ENCODE measurements around the gene UBASH3B.
A peak's percentile ranks its signal among the peaks of the same experiment; 100 is the strongest.
"Not testable (repeated sequence)": the region's sequence is repeated elsewhere in the genome, so short reads cannot be mapped to it uniquely, and the experiment has no call there.

Gene UBASH3B

DNA sequence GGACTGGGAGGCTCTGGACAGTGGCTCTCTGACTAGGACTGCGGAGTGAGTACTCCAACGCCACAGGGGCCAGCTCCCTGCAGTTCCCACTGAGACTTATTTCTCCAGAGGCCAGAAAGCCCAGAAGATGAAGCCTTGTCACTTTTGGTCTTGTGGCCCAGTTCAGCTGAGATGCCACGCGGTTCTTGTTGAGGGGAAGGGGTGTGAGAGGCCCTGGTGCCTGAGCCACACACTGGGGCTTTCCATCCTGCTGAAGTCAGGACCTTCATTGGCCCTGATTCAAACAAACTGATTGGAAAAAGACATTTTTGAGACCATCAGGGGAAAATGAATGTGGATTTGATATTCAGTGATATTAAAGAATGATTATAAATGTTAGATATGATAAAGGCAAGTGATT lies 73.6 kb downstream of the UBASH3B start:
- no peak for DNase-seq (ENCODE audit: low read depth in 2 of 2)

DNA sequence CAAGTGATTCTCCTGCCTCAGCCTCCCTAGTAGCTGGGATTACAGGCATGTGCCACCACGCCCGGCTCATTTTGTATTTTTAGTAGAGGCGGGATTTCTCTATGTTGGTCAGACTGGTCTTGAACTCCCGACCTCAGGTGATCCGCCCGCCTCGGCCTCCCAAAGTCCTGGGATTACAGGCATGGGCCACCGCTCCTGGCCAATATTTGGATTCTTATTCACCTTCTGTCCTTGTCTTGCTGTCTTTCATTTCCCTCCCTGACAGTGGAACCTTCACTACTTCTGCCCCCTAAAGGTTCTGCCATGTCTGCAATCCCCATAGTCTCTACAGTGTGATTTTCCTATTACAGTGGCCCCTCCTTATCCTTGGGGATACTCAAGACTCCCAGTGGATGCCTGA lies 75.2 kb downstream of the UBASH3B start:
- DNase-seq (ENCODE audit: low read depth in 2 of 2), result not testable (repeated sequence)

DNA sequence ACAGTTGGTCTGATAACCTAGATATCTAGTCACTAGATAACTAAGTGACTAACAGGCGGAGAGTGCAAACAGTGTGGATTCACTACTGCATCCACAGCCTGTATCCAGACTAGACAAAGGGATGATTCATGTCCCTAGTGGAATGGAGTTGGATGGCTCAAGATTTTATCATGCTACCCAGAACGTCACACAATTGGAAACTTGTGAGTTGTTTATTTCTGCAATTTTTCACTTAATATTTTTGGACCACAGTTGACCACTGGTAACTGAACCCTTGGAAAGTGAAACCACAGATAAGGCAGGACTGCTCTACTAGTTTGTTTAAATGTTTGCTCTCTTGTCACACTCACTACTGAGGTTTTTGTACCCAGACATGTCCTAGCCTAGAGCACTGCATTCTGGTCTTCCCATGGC lies 76.0 kb downstream of the UBASH3B start:
- DNase-seq (ENCODE audit: low read depth in 2 of 2), result no peak

DNA sequence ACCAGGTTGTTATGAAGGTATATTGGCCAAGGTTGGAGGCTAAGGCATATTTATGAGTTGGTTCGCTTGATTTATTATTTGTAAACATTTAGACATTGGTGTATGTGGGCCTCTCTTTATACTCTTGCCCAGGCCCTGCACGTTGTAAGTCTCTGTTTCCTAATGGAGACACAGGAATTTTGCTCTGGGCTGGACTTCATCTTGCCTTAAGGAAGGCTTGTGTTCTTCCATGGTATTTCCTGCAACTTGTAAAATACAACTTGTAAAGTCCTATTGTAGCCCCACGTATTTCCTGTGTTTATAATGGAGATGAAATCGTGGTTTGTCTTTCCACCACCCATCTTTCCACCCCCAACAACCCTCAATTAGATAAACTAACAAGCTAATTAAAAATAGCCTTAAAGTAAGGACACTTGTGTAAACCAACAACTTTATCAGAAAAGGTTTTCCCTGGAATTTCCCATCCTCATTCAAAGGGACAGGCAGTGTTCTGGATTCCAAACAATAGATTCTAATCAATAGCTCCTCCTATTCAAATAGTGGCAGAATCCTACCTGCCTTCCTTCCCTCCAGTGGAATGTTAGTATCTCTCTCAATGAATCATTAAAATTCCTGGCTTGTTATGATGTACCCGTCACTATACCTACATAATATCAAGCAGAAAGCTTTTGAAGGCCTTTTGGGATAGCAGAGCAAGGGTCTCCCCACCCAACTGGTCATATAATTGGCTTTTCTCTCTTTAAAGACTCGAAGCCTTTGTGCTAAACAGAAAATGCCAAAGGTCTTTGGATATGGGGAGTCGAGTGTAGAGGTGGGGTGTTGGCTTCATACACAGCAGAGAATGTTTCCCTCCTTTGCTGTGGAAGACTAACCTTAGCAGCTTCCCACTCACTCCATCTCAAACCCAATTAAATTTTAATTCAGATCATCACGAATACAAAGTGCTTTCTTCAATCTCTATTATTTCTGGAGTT lies 77.1 kb downstream of the UBASH3B start:
- no peak for DNase-seq (ENCODE audit: low read depth in 2 of 2)

DNA sequence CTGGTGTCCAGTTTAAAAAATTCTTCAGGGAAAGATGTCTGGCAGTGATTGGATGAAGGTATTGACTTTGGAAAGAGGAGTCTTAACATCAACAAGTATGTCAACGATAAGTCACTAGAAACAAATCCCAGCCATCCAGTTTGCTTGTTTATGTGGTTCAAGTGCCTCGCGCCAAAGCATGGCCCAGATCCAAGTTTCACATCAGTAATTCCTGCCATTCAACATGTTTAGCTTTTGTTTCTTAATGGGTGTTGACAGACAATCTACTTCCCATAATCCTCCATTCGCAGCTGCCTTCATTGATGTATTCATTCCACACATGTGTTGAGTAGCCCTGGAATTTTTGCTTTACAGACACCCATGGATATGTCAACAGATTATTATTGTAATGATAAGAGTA lies 77.8 kb downstream of the UBASH3B start:
- DNase-seq (ENCODE audit: low read depth in 2 of 2), result no peak

DNA sequence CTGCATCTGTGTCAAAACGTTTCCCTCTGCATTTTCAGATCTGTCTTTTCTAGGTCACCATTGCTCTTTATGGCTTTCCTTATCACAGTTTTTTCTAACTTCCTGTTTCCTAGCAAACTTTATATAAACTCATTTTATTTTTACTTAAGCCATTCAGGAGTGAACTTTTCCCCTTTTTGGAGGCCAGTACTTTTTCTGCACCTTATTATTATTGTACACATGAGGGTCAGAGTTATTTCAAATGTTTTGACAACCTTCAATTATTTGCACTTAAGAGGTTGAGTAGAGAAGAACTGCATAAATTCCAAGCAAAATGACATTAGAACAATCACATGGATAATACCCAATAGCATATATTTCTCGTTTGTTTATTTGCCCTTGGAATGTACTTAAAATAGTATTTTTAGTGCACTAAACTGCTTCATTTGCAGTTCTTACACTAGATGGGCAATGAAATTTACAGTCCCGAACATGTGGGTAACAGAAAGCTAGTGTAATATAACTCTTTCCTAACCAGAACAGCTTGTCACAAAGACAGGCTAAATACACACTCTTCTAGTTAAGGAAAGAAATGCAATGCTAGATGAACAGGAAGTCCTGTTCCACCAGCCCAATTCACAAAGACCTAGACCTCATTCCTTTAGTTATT lies 79.5 kb downstream of the UBASH3B start:
- no peak for DNase-seq (ENCODE audit: low read depth in 2 of 2)

DNA sequence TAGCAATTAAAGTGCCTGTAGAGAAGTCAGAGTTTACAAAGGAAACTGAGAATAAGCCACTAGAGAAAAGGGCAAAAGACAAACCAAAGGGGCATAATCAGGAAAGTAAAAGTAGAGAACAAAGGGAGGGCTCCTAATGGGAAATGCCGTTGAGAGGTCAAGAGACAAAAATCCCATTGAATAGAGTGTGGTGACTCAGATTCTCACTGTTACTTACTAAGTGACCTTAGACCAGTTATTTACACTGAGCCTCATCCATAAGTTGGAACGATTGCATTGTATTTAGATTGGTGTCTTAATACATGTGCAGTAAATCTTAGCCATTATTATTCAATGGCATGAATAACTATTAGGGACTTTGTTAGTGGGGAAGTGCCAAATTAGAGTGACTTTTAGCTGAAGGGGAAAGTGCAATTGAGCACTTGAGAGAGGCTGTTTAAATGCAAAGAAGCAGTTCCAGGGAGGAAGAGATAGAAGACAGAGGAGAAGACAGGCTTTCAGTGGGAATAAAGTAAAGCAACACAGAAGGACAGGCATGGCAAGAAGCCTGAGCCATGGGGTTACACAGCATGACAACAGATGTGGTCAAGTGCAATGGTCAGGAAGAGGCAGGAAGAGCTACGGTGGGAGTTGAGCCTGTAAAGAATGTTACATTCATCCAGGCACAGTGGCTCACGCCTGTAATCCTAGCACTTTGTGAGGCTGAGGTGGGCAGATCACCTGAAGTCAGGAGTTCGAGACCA lies 82.6 kb downstream of the UBASH3B start:
- no peak for DNase-seq (ENCODE audit: low read depth in 2 of 2)

DNA sequence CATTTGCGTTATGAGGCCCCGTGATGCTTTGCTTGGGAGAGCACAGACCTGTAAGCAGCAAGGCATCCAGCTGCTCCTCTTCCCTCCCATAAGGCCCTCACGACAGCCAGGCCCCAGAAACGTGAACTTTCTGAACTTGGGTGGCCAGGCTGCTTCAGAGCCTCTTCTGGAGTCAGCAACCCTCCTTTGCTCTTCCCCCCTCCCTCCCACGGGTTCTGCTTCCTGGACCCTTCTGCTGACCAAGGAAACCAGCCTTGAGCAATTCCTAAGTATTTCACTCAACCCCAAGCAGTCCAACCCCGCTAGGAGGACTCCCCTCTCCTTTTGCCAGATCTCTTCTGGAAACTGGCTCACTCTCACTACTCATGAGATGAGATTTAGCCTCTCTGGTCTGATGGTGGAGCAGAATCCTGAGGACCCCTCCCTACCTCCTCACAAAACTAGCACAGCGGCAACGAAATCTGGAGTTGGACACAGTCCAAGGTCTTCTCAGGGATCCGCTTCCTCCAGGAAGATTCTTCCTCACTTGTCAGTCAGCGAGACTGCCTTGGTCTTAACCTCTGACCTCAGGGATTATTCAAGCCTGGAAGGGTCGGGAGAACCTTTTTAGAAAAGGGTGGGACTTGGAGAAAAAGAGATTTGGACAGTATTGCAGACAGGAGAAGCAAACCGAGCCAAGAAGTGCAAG lies 86.2 kb downstream of the UBASH3B start:
- no peak for DNase-seq (ENCODE audit: low read depth in 2 of 2)

DNA sequence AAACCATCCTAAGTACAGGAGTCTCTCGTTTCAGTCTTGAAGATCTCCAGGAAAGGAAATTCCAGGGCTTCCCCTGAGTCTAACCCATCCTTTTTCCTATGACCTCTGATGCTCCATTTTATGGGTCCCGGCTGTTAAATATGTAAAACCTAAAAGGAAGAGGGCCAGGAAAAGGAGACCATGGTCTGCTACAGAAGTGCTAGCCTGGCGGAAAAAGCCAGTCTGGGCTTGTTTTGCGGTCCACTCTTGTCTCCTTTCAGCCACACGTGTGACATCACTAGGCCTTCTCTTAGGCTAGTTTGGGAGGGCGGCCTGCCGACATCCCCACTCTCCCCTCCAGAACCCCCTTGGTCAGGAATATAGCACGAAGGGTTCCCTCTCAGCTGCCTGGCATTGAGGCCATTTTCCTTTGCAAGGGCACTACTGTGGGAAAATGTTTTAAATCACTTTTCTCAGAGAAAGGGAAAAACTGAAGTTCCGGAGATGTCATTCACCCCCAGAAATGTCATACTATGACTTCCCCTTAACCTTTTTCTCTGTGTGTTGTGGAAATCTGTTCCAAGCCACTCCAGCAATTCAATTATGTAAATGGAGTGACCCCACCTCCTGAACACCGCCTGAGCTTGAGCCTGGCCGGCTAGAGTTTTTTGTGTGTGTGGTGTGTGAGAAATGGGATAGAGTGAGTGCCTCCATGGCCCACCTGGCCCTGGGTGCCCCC lies 86.9 kb downstream of the UBASH3B start:
- DNase-seq (ENCODE audit: low read depth in 2 of 2), result no peak

DNA sequence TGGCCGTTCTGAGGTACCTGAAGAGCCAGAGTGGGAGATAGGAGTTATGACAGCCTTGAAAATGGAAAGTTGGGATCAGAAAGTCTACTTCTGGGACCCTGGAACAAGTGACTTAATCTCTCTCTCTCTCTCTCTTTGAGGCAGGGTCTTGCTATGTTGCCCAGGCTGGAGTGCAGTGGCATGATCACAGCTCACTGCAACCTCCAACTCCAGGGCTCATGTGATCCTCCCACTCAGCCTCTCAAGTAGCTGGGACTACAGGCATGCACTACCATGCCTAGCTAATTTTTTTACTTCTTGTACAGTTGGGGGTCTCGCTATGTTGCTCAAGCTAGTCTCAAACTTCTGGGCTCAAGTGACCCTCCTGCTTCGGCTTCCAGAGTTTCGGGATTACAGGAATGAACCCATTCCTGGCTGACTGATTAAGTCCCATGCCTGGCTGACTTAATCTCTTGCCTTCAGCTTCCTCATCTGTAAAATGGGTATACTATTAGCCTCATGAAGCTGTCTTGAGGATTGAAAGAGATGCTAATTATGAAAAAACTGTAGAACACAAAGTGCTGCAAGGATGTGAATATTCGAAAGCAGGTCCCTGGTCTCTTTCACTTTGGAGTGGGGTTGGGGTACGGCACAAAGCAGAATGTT lies 87.7 kb downstream of the UBASH3B start:
- no peak for DNase-seq (ENCODE audit: low read depth in 2 of 2)

DNA sequence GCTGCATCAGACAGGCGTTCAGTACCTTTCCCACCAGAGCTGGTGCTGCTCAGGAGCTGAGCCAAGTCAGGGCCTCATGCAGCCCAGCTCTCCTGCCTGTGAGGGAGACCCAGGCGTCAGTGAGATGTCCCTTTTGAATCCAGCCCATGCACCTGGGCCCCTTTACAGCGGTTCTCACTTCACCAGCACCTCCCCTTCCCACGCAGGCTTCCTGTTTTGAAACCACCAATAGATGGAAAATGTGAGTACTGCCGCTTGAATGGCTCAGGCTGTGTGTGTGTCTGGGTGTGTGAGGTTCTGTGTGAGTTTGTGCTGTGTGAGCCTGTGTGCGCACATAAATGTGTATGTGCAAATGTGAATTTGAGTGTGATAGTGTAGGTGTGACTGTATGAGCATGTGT lies 88.4 kb downstream of the UBASH3B start:
- peak; percentile 74 to 76 for DNase-seq (ENCODE audit: low read depth in 2 of 2)

DNA sequence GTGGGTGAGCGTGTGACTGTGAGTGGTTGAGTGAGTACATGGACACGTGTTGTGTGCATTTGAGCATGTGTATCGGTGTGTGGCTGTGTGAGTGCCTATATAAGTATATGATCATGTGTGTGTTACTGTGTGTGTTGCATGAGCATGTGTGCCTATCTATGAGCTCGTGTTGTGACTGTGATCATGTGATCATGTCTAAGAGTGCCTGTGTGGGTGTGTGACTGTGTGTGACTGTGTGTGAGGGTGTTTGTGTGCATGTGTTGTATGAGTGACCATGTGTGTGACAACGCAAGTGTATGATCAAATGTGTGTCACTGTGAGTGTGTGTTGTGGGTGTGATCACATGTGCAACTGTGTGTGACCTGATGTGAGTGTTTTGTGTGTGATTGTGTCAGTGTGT lies 88.8 kb downstream of the UBASH3B start:
- no peak for DNase-seq (ENCODE audit: low read depth in 2 of 2)

DNA sequence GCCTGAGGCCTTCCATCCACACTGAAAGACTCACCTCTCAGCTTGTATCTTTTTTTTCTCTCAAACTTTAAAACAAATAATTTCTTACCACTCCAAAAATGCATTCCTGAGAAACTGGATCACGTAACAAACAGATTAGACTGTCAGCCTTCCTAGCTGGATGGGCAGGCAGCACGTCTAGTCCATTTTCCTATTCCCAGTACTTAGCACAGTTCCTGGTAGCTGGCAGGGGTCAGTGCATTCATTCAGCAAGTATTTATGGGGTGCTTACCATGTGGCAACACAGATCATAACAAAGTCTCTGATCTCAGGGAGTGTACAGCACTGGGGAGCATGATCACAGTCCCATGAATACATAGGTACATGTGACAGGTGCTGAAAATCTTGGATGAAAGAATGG lies 89.6 kb downstream of the UBASH3B start:
- DNase-seq (ENCODE audit: low read depth in 2 of 2), result no peak

DNA sequence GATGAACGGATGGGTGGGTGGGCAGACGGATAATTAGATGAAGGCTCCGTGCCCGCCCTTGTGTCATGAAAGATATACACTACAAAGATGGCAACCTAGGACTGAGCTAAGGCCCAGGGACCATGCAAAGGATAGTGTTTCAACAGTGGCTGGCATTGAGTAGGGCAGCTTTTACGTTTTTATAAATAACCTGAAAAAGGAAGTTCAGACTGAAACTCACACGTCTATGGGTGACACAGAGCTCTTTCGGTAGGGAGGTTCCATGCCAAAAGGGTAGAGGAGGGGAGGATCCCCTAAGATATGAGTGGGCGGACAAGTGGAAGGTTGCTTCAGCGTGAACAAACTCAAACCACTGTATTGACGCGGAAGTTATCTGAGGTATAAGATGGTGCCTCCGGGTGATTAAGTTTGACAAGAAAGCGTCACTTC lies 90.5 kb downstream of the UBASH3B start:
- DNase-seq (ENCODE audit: low read depth in 2 of 2), result peak in 1 of 2 donors; percentile 55

DNA sequence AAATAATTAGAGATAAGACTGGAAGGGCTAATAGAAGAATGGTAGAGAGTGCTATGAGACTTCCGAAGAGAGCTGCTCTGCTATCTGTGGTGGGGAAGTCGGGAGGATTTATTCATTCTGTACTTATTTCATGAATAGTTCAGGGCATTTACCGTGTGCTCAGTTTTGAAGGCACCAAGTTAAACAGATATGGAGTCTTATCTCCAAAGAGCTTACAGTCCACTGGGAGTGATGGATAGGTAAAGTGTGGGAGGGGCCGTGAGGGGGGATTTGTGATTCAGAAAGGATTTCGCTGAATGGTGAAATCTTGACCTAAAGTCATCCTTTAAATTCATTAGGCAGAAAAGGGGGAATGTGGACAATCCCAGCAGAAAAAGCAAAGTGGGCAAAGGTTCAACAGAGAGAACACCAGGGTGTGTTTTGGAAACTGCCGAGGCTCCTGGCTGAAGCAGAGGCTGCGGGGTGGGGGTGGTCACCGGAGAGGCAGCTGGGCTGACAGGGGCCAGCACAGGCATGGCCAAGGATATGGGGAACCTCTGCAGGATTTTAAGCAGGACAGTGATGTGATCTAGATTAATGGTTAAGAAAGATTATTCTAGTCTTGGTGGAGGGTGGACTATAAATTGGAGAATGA lies 91.2 kb downstream of the UBASH3B start:
- DNase-seq (ENCODE audit: low read depth in 2 of 2), result no peak

DNA sequence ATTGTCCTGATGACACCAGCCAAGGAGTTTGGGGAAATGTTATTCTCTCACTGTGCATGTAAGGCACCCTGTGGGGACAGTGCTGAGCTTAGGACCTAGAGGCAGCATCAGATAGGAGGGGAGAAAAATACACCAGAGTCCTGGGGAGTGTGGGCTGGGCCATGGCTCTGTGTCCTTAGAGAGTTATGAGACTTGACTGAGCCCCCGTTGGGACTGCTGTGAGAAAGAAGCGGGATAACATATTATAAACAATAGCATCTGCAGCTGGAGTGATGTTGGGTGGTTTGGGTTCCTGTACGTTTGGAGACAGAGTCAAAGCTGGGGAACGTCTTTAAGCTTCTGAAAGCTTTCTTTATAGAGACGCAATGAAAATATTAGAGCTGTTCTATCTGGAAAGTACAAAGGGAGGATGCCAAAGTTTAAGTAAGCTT lies 91.8 kb downstream of the UBASH3B start:
- no peak for DNase-seq (ENCODE audit: low read depth in 2 of 2)

DNA sequence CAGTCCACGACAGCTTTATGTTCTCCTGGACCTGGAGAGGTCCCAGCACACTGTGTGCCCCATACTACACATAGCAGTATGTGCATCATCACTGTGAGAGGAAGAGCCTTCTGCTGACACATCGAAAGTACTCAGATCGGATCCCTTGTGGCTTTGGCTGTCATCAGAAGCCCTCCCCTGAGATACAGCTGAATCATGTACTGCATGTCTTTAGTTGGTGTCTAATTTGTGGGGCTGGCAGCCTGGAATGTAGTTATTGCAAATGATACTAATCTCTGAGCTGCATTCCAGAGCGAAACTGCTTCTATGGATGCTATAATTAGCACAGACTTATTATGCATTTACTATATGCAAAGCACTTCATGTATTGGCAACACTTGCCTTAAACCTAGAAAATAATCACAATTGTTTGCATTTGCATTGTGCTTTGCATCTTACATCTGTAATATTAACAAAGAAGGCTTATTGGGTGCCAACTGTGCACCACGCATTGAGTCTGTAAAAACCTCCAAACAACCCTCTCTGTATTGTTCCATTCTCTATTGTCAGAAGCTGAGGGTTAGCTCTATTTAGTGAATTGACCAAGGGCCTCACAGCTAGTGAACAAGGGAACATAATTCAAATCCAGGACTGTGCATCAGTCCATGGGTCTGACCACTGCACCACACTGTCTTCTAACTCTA lies 93.6 kb downstream of the UBASH3B start:
- DNase-seq (ENCODE audit: low read depth in 2 of 2), result peak in 1 of 2 donors; percentile 50

DNA sequence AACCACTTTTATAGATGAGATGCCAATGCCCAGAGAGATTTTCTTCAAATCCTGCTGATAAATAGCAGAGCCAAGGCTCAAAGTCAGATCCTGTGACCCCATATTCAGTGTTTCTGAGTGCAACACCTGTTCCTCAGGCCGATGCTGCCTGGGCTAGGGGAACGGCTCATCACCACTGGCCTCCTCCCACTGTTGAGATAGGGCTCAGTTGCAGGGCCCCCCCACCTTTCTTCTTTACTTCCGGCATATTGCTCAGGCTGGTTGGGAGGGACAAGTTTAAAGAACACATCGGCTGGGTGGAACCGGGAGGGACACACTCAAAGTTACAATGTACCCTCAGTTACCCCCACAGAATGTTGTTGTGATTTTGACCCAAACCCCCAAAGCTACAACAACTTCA lies 94.5 kb downstream of the UBASH3B start:
- DNase-seq (ENCODE audit: low read depth in 2 of 2), result no peak

DNA sequence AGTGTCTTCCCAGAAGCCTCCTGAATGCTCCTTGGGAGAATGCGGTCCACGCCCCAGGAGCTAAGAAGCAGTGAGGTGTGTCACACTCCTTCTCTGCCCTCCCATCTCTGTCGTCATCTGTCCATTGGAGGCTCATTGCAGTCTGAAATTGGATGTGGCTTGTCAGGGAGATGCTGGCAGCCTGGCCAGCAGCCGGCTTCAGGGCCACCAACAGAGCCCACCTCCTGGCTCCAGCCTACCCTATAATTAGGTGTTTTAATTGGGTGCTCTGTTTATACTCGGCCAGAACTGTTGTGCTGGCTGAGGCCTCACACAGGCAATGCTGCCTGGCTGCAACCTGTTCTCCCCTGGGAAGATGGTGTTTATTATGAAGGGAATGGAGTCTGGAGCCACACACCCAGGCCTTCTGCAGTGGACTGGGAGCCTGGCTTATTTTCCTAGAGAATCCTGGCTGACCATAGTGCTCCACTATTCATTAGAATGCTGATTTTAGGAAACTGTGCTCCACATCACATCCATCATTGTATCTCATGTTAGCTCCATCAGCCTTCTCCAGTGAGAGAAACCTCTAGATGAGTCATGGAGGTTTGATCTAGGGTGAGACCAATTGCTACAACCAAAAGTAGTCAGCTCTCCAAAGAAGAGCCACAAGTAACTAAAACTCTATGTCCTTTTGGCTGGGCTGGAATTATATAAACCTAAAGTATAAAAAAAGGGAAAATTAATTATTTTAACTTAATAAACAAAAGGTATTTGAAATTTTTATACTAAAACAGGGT lies 96.0 kb downstream of the UBASH3B start:
- no peak for DNase-seq (ENCODE audit: low read depth in 2 of 2)

All from stimulated activated CD8-positive, alpha-beta memory T cell treated with anti-CD3 and anti-CD28 coated beads, Interleukin-15, amount 100 ng/mL, for 48 hours (primary cell).